SK-N-SH treated with all-trans-retinoic acid at 6 μM for 48 hours (cell line): Measurements from ENCODE around the gene CMIP.

Experiments
- ATAC-seq: fragments of 200-7000 bp; cut with Tn5 transposase; 3 replicates; pipeline ENCODE4 v1.9.1; 2020; ENCODE audit warnings: mild to moderate bottlenecking, moderate library complexity
- ARNTL ChIP-seq: fragments of 450-650 bp; formaldehyde crosslinking; IDR thresholded peaks from 2 replicates; pipeline ENCODE4 v1.5.0; 2020; ENCODE audit warnings: low read depth, mild to moderate bottlenecking, moderate library complexity, borderline replicate concordance
- BACH2 ChIP-seq: fragments of 250-450 bp; sonication (Bioruptor Pico); IDR thresholded peaks from 2 replicates; pipeline ENCODE4 v1.9.0; 2021; ENCODE audit warnings: mild to moderate bottlenecking, borderline replicate concordance
- CREB5 ChIP-seq: fragments of 250-450 bp; sonication (Bioruptor Pico); IDR thresholded peaks from 2 replicates; pipeline ENCODE4 v1.5.1; 2020; ENCODE audit warnings: low read depth, mild to moderate bottlenecking, moderate library complexity
- CSRNP3 ChIP-seq: fragments of 250-450 bp; sonication (Bioruptor Pico); IDR thresholded peaks from 2 replicates; pipeline ENCODE4 v1.5.1; 2021; ENCODE audit warnings: mild to moderate bottlenecking, moderate library complexity
- ESRRG ChIP-seq: fragments of 250-450 bp; sonication (Bioruptor Pico); IDR thresholded peaks from 2 replicates; pipeline ENCODE4 v1.6.1; 2021; ENCODE audit warnings: mild to moderate bottlenecking
- OSR1 ChIP-seq: fragments of 250-450 bp; sonication (Bioruptor Pico); IDR thresholded peaks from 2 replicates; pipeline ENCODE4 v1.8.0; 2022; ENCODE audit warnings: moderate library complexity, mild to moderate bottlenecking, inconsistent platforms
- PATZ1 ChIP-seq: fragments of 250-450 bp; sonication (Bioruptor Pico); IDR thresholded peaks from 2 replicates; pipeline ENCODE4 v1.8.0; 2020; ENCODE audit warnings: mild to moderate bottlenecking, moderate library complexity, borderline replicate concordance
- POU6F1 ChIP-seq: fragments of 250-450 bp; sonication (Bioruptor Pico); IDR thresholded peaks from 2 replicates; pipeline ENCODE4 v1.8.0; 2021; ENCODE audit warnings: low read depth, mild to moderate bottlenecking, moderate library complexity, borderline replicate concordance
- SNAI2 ChIP-seq: fragments of 250-450 bp; sonication (Bioruptor Pico); IDR thresholded peaks from 2 replicates; pipeline ENCODE4 v1.5.0; 2020; ENCODE audit warnings: mild to moderate bottlenecking, moderate library complexity
- TCF4 ChIP-seq: fragments of 250-450 bp; sonication (Bioruptor Pico); IDR thresholded peaks from 2 replicates; pipeline ENCODE4 v1.8.0; 2021; ENCODE audit warnings: mild to moderate bottlenecking, moderate library complexity, borderline replicate concordance
- TOX ChIP-seq: fragments of 250-450 bp; sonication (Bioruptor Pico); IDR thresholded peaks from 2 replicates; pipeline ENCODE4 v1.8.0; 2021; ENCODE audit warnings: mild to moderate bottlenecking, moderate library complexity, borderline replicate concordance
- TSHZ2 ChIP-seq: fragments of 250-450 bp; sonication (Bioruptor Pico); IDR thresholded peaks from 2 replicates; pipeline ENCODE4 v1.5.0; 2020; ENCODE audit warnings: mild to moderate bottlenecking, moderate library complexity
- ZFP3 ChIP-seq: fragments of 250-450 bp; sonication (Bioruptor Pico); IDR thresholded peaks from 2 replicates; pipeline ENCODE4 v1.5.0; 2020; ENCODE audit warnings: mild to moderate bottlenecking, moderate library complexity
- ZFP30 ChIP-seq: fragments of 450-650 bp; formaldehyde crosslinking; IDR thresholded peaks from 2 replicates; pipeline ENCODE4 v1.5.0; 2022; ENCODE audit warnings: mild to moderate bottlenecking, moderate library complexity
- ZNF565 ChIP-seq: fragments of 450-650 bp; formaldehyde crosslinking; conservative IDR thresholded peaks from 2 replicates; pipeline ENCODE4 v1.5.0; 2020; ENCODE audit warnings: low read depth, mild to moderate bottlenecking, moderate library complexity
- ZNF70 ChIP-seq: fragments of 450-650 bp; formaldehyde crosslinking; IDR thresholded peaks from 2 replicates; pipeline ENCODE4 v1.5.0; 2020; ENCODE audit warnings: mild to moderate bottlenecking, moderate library complexity
- ZNF8 ChIP-seq: fragments of 450-650 bp; formaldehyde crosslinking; IDR thresholded peaks from 2 replicates; pipeline ENCODE4 v1.5.0; 2020; ENCODE audit warnings: mild to moderate bottlenecking, moderate library complexity

The CMIP gene

GRCh38 chr16:81671738-81672597 lies 227.4 kb downstream of the CMIP start:
- ATAC-seq: no peak
- TF ChIP-seq ZNF70 (no peak), POU6F1 (CRISPR knock-in tag) (no peak), CREB5 (CRISPR knock-in tag) (no peak), ESRRG (CRISPR knock-in tag) (no peak), ZNF8 (CRISPR knock-in tag) (no peak), ZFP30 (CRISPR knock-in tag) (no peak), TOX (no peak), SNAI2 (CRISPR knock-in tag) (no peak), ARNTL (CRISPR knock-in tag) (no peak), ZNF565 (no peak), ZFP3 (CRISPR knock-in tag) (no peak), TSHZ2 (CRISPR knock-in tag) (no peak), CSRNP3 (CRISPR knock-in tag) (no peak), OSR1 (CRISPR knock-in tag) (no peak), BACH2 (no peak)

GRCh38 chr16:81673432-81673831 lies 228.8 kb downstream of the CMIP start:
- no peak for ATAC-seq

More at GRCh38 chr16:81673432-81673831, 228.8 kb downstream of the CMIP start:
- TF ChIP-seq PATZ1 (CRISPR knock-in tag): no peak
- TF ChIP-seq CSRNP3 (CRISPR knock-in tag): no peak
- TF ChIP-seq POU6F1 (CRISPR knock-in tag): no peak
- no peak for TF ChIP-seq TCF4 (CRISPR knock-in tag)
